Coronary artery (tissue), 2 donors: Measurements from ENCODE around the gene TMEM127.
"Not testable (repeated sequence)": the region's sequence is repeated elsewhere in the genome, so short reads cannot be mapped to it uniquely, and the experiment has no call there.

Source experiments
- DNase-seq: peaks from one replicate; pipeline ENCODE4 v3.0.0-alpha.2; 2017; ENCODE audit warnings: low spot score
- H3K27ac ChIP-seq, 2 donors: fragments of 200-600 bp; sonication (generic); one replicate each; pipeline ENCODE4 v1.5.1; 2016 to 2019
- H3K4me3 ChIP-seq: fragments of 200-600 bp; sonication (generic); 2 replicates; pipeline ENCODE4 v1.5.1; 2016; ENCODE audit warnings: mild to moderate bottlenecking, moderate library complexity
- CTCF ChIP-seq: fragments of 200-600 bp; sonication (generic); IDR thresholded peaks from one replicate; pipeline ENCODE4 v1.5.1; 2019; ENCODE audit warnings: antibody characterized with exemption

Gene TMEM127

GRCh38 chr2:96264086-96264485 is 1.7 kb downstream of the TMEM127 start:
- peak overlapping the region; percentile 97 for H3K4me3 ChIP-seq
- H3K27ac ChIP-seq: no peak overlapping the region
- no peak for DNase-seq
- no peak for TF ChIP-seq CTCF

- TF ChIP-seq CTCF: no peak
- Histone ChIP-seq H3K4me3 (no peak overlapping the region), H3K27ac (no peak overlapping the region)
- no peak for DNase-seq
Observed at GRCh38 chr2:96262306-96262705, 3.5 kb downstream of the TMEM127 start.

- Histone ChIP-seq H3K27ac (peak overlapping the region; percentile 76 to 92), H3K4me3 (no peak overlapping the region)
- no peak for DNase-seq
- TF ChIP-seq CTCF: no peak
Observed at GRCh38 chr2:96261328-96262003, 4.3 kb downstream of the TMEM127 start.

GRCh38 chr2:96260387-96261260 is 5.2 kb downstream of the TMEM127 start:
- peak overlapping the region; percentile 76 to 92 for H3K27ac ChIP-seq
- no peak for TF ChIP-seq CTCF
- peak; percentile 80 for DNase-seq
- H3K4me3 ChIP-seq: peak overlapping the region; percentile 48

GRCh38 chr2:96259497-96259921 is 6.3 kb downstream of the TMEM127 start:
- DNase-seq: no peak
- no peak overlapping the region for H3K4me3 ChIP-seq
- TF ChIP-seq CTCF: no peak
- H3K27ac ChIP-seq: peak overlapping the region; percentile 76 to 92

GRCh38 chr2:96258166-96259022 is 7.4 kb downstream of the TMEM127 start:
- no peak for DNase-seq

GRCh38 chr2:96257744-96258143 is 8.1 kb downstream of the TMEM127 start:
- DNase-seq: not testable (repeated sequence)
- H3K4me3 ChIP-seq: peak overlapping the region; percentile 19
- peak overlapping the region; percentile 76 to 92 for H3K27ac ChIP-seq

More at GRCh38 chr2:96258166-96259022, 7.4 kb downstream of the TMEM127 start:
- Histone ChIP-seq H3K4me3 (peak overlapping the region; percentile 19), H3K27ac (peak overlapping the region; percentile 76 to 92)
- TF ChIP-seq CTCF: no peak
